Measurements from ENCODE around the gene MPZL3.

MPZL3 gene

GRCh38 chr11:118258410-118258809 lies 6.2 kb upstream of the MPZL3 start:
- no peak for DNase-seq (ENCODE audit: low read depth)
- TF ChIP-seq CTCF (IDR thresholded peaks at IDR 0.05; ENCODE audit: control insufficient read depth, extremely low read depth, insufficient read depth): peak; percentile 21; the same call in 1 of the 2 replicates
- no peak overlapping the region for H3K4me3 ChIP-seq (ENCODE audit: low read depth, low read length)

- DNase-seq (ENCODE audit: low read depth): no peak
- H3K4me3 ChIP-seq (ENCODE audit: low read depth, low read length): peak overlapping the region; percentile 83
- no peak for TF ChIP-seq CTCF (IDR thresholded peaks at IDR 0.05; ENCODE audit: control insufficient read depth, extremely low read depth, insufficient read depth)
These were observed 523 bp upstream of the MPZL3 start for GRCh38 chr11:118252688-118253087.

- DNase-seq (ENCODE audit: low read depth): no peak
- H3K4me3 ChIP-seq (ENCODE audit: low read depth, low read length): no peak overlapping the region
- TF ChIP-seq CTCF (IDR thresholded peaks at IDR 0.05; ENCODE audit: control insufficient read depth, extremely low read depth, insufficient read depth): no peak
These were observed 5.1 kb downstream of the MPZL3 start for GRCh38 chr11:118247041-118247440.

- no peak for TF ChIP-seq CTCF (IDR thresholded peaks at IDR 0.05; ENCODE audit: control insufficient read depth, extremely low read depth, insufficient read depth)
- no peak for DNase-seq (ENCODE audit: low read depth)
- H3K4me3 ChIP-seq (ENCODE audit: low read depth, low read length): no peak overlapping the region
These were observed 6.1 kb downstream of the MPZL3 start for GRCh38 chr11:118245936-118246562.

GRCh38 chr11:118243993-118244762 lies 8.0 kb downstream of the MPZL3 start:
- no peak for DNase-seq (ENCODE audit: low read depth)
- TF ChIP-seq CTCF (IDR thresholded peaks at IDR 0.05; ENCODE audit: control insufficient read depth, extremely low read depth, insufficient read depth): no peak
- no peak overlapping the region for H3K4me3 ChIP-seq (ENCODE audit: low read depth, low read length)

GRCh38 chr11:118243161-118243560 lies 9.0 kb downstream of the MPZL3 start:
- no peak for TF ChIP-seq CTCF (IDR thresholded peaks at IDR 0.05; ENCODE audit: control insufficient read depth, extremely low read depth, insufficient read depth)
- H3K4me3 ChIP-seq (ENCODE audit: low read depth, low read length): no peak overlapping the region
- DNase-seq (ENCODE audit: low read depth): no peak

Data from LNCaP clone FGC (cell line).